Karpas-422 (cell line): ENCODE measurements around the gene MUC21. TPM values are rescaled to one million over a fixed set of nuclear protein-coding genes. Genes with fewer than 3 reads are reported as not detected.

ENCODE experiments used
- DNase-seq: peaks from one replicate; pipeline ENCODE4 v3.0.0-alpha.2; 2015
- H2AFZ ChIP-seq: fragments of 200-600 bp; sonication (generic); 2 replicates; pipeline ENCODE4 v1.6.1; 2014; ENCODE audit warnings: antibody characterized with exemption, low read length, mixed read lengths
- H3K27ac ChIP-seq: fragments of 200-600 bp; sonication (generic); 2 replicates; pipeline ENCODE4 v1.5.1; 2014; ENCODE audit warnings: mild to moderate bottlenecking, low read length, moderate library complexity
- H3K27me3 ChIP-seq: fragments of 200-600 bp; sonication (generic); 2 replicates; pipeline ENCODE4 v1.6.1; 2014; ENCODE audit warnings: low read length, mixed read lengths
- H3K36me3 ChIP-seq: fragments of 200-600 bp; sonication (generic); 2 replicates; pipeline ENCODE4 v1.6.1; 2014; ENCODE audit warnings: low read length, mixed read lengths; ENCODE audit not compliant: insufficient read depth
- H3K4me1 ChIP-seq: fragments of 200-600 bp; sonication (generic); 2 replicates; pipeline ENCODE4 v1.6.1; 2014; ENCODE audit warnings: mild to moderate bottlenecking, low read length, mixed read lengths
- H3K4me2 ChIP-seq: fragments of 200-600 bp; sonication (generic); 2 replicates; pipeline ENCODE4 v1.6.1; 2014; ENCODE audit warnings: low read length, low read depth, mild to moderate bottlenecking; ENCODE audit not compliant: poor library complexity, severe bottlenecking
- H3K4me3 ChIP-seq: fragments of 200-600 bp; sonication (generic); 2 replicates; pipeline ENCODE4 v1.5.1; 2014; ENCODE audit warnings: mild to moderate bottlenecking, antibody characterized with exemption, low read length, mixed read lengths
- H3K79me2 ChIP-seq: fragments of 200-600 bp; sonication (generic); 2 replicates; pipeline ENCODE4 v1.6.1; 2014; ENCODE audit warnings: mild to moderate bottlenecking, low read length, mixed read lengths
- H3K9ac ChIP-seq: fragments of 200-600 bp; sonication (generic); 2 replicates; pipeline ENCODE4 v1.6.0; 2014; ENCODE audit warnings: low read length
- H3K9me2 ChIP-seq: fragments of 200-600 bp; sonication (generic), shearing (Covaris generic); replicated peaks from 2 replicates; pipeline ENCODE4 v1.6.0; 2014; ENCODE audit warnings: mild to moderate bottlenecking, low read length, moderate library complexity; ENCODE audit not compliant: insufficient read depth
- H3K9me3 ChIP-seq: fragments of 300-700, 200-600 bp; sonication (generic); 2 replicates; pipeline ENCODE4 v1.6.1; 2014; ENCODE audit warnings: low read length, mixed read lengths
- H4K20me1 ChIP-seq: fragments of 200-600 bp; sonication (generic); 2 replicates; pipeline ENCODE4 v1.6.1; 2014; ENCODE audit warnings: mild to moderate bottlenecking, antibody characterized with exemption, low read length, low read depth; ENCODE audit not compliant: insufficient read depth
- total RNA-seq: library from RNA; depleted of rRNA; stranded (reverse); fragments of >200 nt; shearing (Covaris generic); gene quantifications from 2 replicates; pipeline ENCODE4 v1.2.3, GENCODE V29; 2014; ENCODE audit warnings: low replicate concordance; rRNA removed

Gene MUC21
- total RNA-seq, 1 experiment from 2014 or later: not detected

- no peaks in the 10 kb centered on the region for H3K9me3 ChIP-seq
These were observed 55.0 kb downstream of the MUC21 start for GRCh38 chr6:31038559-31038958.

More at GRCh38 chr6:31038559-31038958, 55.0 kb downstream of the MUC21 start:
- H3K9me2 ChIP-seq: no peaks in the 10 kb centered on the region
- no peaks in the 10 kb centered on the region for H3K27me3 ChIP-seq
- H3K36me3 ChIP-seq: no peaks in the 10 kb centered on the region
- no peak overlapping the region for H3K27ac ChIP-seq
- H3K4me2 ChIP-seq: no peak overlapping the region
- no peak overlapping the region for H2AFZ ChIP-seq
- no peak overlapping the region for H3K9ac ChIP-seq
- H3K4me3 ChIP-seq: no peak overlapping the region
- H3K79me2 ChIP-seq: no peaks in the 10 kb centered on the region
- no peak for DNase-seq
- no peaks in the 10 kb centered on the region for H4K20me1 ChIP-seq
- H3K4me1 ChIP-seq: no peaks in the 10 kb centered on the region; the same call in 1 of the 2 replicates

Other genes with a start within 250 kb of the MUC21 start
- gene FLOT1, start 241.0 kb upstream of the MUC21 start, total RNA-seq: 58.2 and 103 TPM in 2 replicates
- gene IER3, start 239.2 kb upstream of the MUC21 start, total RNA-seq: 0.19 and 0.54 TPM in 2 replicates
- gene DDR1, start 99.2 kb upstream of the MUC21 start, total RNA-seq: 0.15 and 0.25 TPM in 2 replicates
- gene GTF2H4, start 75.5 kb upstream of the MUC21 start, total RNA-seq: 21.8 and 23.4 TPM in 2 replicates
- gene VARS2, start 69.5 kb upstream of the MUC21 start, total RNA-seq: 42.3 and 50.2 TPM in 2 replicates
- gene SFTA2, start 51.5 kb upstream of the MUC21 start, total RNA-seq: not detected in 2 replicates
- gene MUCL3, start 42.7 kb upstream of the MUC21 start, total RNA-seq: not detected in 2 replicates
- gene MUC22, start 26.8 kb downstream of the MUC21 start, total RNA-seq: not detected in 2 replicates
- gene C6orf15, start 128.9 kb downstream of the MUC21 start, total RNA-seq: not detected in 2 replicates
- not detected in 2 replicates for gene PSORS1C1, start 131.1 kb downstream of the MUC21 start, total RNA-seq
- gene CDSN, start 136.7 kb downstream of the MUC21 start, total RNA-seq: not detected in 2 replicates
- not detected in 2 replicates for gene PSORS1C2, start 155.3 kb downstream of the MUC21 start, total RNA-seq
- gene CCHCR1, start 174.1 kb downstream of the MUC21 start, total RNA-seq: 21.3 and 23.1 TPM in 2 replicates
- 13.9 and 20.4 TPM in 2 replicates for gene TCF19, start 174.9 kb downstream of the MUC21 start, total RNA-seq
- gene POU5F1, start 187.0 kb downstream of the MUC21 start, total RNA-seq: not detected in 2 replicates